Measurements from ENCODE around the gene LAMA2. TPM values are rescaled to one million over a fixed set of nuclear protein-coding genes. Genes with fewer than 3 reads are reported as not detected.

The LAMA2 gene
- polyA plus RNA-seq, 1 of the 3 experiments (the other 2 are of a cell fraction), result 0.92 TPM

DNA sequence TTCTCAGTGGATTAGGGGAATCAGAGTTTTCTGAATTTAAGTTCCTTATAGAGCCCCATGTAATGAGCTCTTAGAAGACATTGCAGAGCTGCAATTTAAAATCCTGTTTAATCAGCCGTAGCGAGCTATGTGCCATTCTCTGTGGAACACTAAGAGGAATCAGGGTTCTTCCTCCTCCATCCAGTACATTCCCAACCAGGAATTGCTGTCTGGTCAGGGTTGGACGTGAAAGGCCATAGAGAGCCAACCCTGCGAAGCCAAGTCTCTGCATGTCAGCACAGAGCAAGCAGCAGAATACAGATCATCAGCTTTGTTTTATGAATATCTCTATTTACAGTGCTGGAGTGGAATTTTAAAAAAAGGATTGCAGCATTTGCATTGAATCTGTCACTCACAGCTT lies 366.0 kb downstream of the LAMA2 start:
- Histone ChIP-seq H3F3A (replicated peaks; ENCODE audit: insufficient read depth) (no peaks in the 10 kb centered on the region), H3K27me3 (ENCODE audit: insufficient read depth) (peaks cover 17% of the 10 kb centered on the region; the same call in 1 of the 2 replicates), H3K4me1 (ENCODE audit: control insufficient read depth in 1 of 2, insufficient read depth in 2 of 2, low read depth in 1 of 2, low read length in 1 of 2) (no peaks in the 10 kb centered on the region), H3K4me2 (no peak overlapping the region), H3K9me2 (no peaks in the 10 kb centered on the region), H2AFZ (ENCODE audit: low read depth) (no peak overlapping the region), H3K9me3 (no peaks in the 10 kb centered on the region), H4K20me1 (ENCODE audit: insufficient read depth) (no peaks in the 10 kb centered on the region), H3K36me3 (replicated peaks in 1 of 2; ENCODE audit: control insufficient read depth in 1 of 2, insufficient read depth in 2 of 2, low read length in 1 of 2) (no peaks in the 10 kb centered on the region), H3K27ac (ENCODE audit: low read depth in 2 of 2, low read length in 1 of 2) (no peak overlapping the region), H3K4me3 (ENCODE audit: low read depth in 2 of 2, low read length in 1 of 2) (no peak overlapping the region), H3K9ac (no peak overlapping the region), H3K79me2 (ENCODE audit: insufficient read depth) (no peaks in the 10 kb centered on the region)
- ChIA-PET POLR2A (no interaction called here), CTCF (interaction anchor here (1.0 kb wide), 1 partner anchor 122 kb away, joined by 3 read pairs; no protein-coding TSS in a partner anchor)
- WGBS (ENCODE audit: low lambda C conversion rate), result 2% methylated on average over 4 of the region's 4 CpGs
- no peak for DNase-seq
- TF ChIP-seq, protein P1, sequence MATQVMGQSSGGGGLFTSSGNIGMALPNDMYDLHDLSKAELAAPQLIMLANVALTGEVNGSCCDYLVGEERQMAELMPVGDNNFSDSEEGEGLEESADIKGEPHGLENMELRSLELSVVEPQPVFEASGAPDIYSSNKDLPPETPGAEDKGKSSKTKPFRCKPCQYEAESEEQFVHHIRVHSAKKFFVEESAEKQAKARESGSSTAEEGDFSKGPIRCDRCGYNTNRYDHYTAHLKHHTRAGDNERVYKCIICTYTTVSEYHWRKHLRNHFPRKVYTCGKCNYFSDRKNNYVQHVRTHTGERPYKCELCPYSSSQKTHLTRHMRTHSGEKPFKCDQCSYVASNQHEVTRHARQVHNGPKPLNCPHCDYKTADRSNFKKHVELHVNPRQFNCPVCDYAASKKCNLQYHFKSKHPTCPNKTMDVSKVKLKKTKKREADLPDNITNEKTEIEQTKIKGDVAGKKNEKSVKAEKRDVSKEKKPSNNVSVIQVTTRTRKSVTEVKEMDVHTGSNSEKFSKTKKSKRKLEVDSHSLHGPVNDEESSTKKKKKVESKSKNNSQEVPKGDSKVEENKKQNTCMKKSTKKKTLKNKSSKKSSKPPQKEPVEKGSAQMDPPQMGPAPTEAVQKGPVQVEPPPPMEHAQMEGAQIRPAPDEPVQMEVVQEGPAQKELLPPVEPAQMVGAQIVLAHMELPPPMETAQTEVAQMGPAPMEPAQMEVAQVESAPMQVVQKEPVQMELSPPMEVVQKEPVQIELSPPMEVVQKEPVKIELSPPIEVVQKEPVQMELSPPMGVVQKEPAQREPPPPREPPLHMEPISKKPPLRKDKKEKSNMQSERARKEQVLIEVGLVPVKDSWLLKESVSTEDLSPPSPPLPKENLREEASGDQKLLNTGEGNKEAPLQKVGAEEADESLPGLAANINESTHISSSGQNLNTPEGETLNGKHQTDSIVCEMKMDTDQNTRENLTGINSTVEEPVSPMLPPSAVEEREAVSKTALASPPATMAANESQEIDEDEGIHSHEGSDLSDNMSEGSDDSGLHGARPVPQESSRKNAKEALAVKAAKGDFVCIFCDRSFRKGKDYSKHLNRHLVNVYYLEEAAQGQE (IDR thresholded peaks at IDR 0.05; ENCODE audit: low read depth, low read length), result no peak
- no peak for TF ChIP-seq PBX3 (IDR thresholded peaks at IDR 0.05)
- TF ChIP-seq NRF1 (IDR thresholded peaks at IDR 0.05; ENCODE audit: low read depth, low read length), result no peak
- TF ChIP-seq, protein P2, sequence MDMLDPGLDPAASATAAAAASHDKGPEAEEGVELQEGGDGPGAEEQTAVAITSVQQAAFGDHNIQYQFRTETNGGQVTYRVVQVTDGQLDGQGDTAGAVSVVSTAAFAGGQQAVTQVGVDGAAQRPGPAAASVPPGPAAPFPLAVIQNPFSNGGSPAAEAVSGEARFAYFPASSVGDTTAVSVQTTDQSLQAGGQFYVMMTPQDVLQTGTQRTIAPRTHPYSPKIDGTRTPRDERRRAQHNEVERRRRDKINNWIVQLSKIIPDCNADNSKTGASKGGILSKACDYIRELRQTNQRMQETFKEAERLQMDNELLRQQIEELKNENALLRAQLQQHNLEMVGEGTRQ (IDR thresholded peaks at IDR 0.05; ENCODE audit: borderline replicate concordance, low read depth, low read length), result no peak
- TF ChIP-seq, protein P3, sequence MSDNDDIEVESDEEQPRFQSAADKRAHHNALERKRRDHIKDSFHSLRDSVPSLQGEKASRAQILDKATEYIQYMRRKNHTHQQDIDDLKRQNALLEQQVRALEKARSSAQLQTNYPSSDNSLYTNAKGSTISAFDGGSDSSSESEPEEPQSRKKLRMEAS (IDR thresholded peaks at IDR 0.05; ENCODE audit: low read depth), result no peak
- TF ChIP-seq POLR2AphosphoS5 (IDR thresholded peaks at IDR 0.05; ENCODE audit: low read depth, low read length), result no peak
- TF ChIP-seq RXRA (IDR thresholded peaks at IDR 0.05; ENCODE audit: borderline replicate concordance, low read depth), result no peak
- no peak for TF ChIP-seq FOSL2 (IDR thresholded peaks at IDR 0.05; ENCODE audit: borderline replicate concordance, low read depth)

GRCh38 chr6:129251669-129252376 lies 368.9 kb downstream of the LAMA2 start:
- H3K79me2 ChIP-seq (ENCODE audit: insufficient read depth), result no peaks in the 10 kb centered on the region
- no peak overlapping the region for H3K4me3 ChIP-seq (ENCODE audit: low read depth in 2 of 2, low read length in 1 of 2)
- H3F3A ChIP-seq (replicated peaks; ENCODE audit: insufficient read depth), result no peaks in the 10 kb centered on the region
- peak; percentile 24 for DNase-seq
- ChIA-PET POLR2A (no interaction called here), CTCF (interaction anchor here (0.6 to 2.4 kb wide), 15 partner anchors 9 to 444 kb away, joined by 3 to 8 read pairs (median 4); no protein-coding TSS in a partner anchor)
- no peaks in the 10 kb centered on the region for H3K9me2 ChIP-seq
- no peak overlapping the region for H2AFZ ChIP-seq (ENCODE audit: low read depth)
- no peaks in the 10 kb centered on the region for H3K9me3 ChIP-seq
- H3K4me1 ChIP-seq (ENCODE audit: control insufficient read depth in 1 of 2, insufficient read depth in 2 of 2, low read depth in 1 of 2, low read length in 1 of 2), result no peaks in the 10 kb centered on the region
- no peak overlapping the region for H3K27ac ChIP-seq (ENCODE audit: low read depth in 2 of 2, low read length in 1 of 2)
- peaks cover 17% of the 10 kb centered on the region; the same call in 1 of the 2 replicates for H3K27me3 ChIP-seq (ENCODE audit: insufficient read depth)
- peak overlapping the region; percentile 42; the same call in 1 of the 2 replicates for H3K4me2 ChIP-seq
- no peaks in the 10 kb centered on the region for H4K20me1 ChIP-seq (ENCODE audit: insufficient read depth)
- no peak overlapping the region for H3K9ac ChIP-seq
- WGBS (ENCODE audit: low lambda C conversion rate), result 27% methylated on average over 13 of the region's 13 CpGs
- H3K36me3 ChIP-seq (replicated peaks in 1 of 2; ENCODE audit: control insufficient read depth in 1 of 2, insufficient read depth in 2 of 2, low read length in 1 of 2), result no peaks in the 10 kb centered on the region
- TF ChIP-seq RAD21 (IDR thresholded peaks at IDR 0.05; ENCODE audit: low read length), result peak; percentile 76
- no peak for TF ChIP-seq GABPA (IDR thresholded peaks at IDR 0.05; ENCODE audit: low read depth)
- TF ChIP-seq TAF1 (IDR thresholded peaks at IDR 0.05; ENCODE audit: borderline replicate concordance, low read depth, low read length), result no peak
- no peak for TF ChIP-seq FOSL2 (IDR thresholded peaks at IDR 0.05; ENCODE audit: borderline replicate concordance, low read depth)
- TF ChIP-seq SMC3 (IDR thresholded peaks at IDR 0.05; ENCODE audit: low read depth, low read length), result peak; percentile 53
- TF ChIP-seq, protein P1 (IDR thresholded peaks at IDR 0.05; ENCODE audit: low read depth, low read length), result no peak
- peak; percentile 93 for TF ChIP-seq CTCF (IDR thresholded peaks at IDR 0.05)

All from SK-N-SH (cell line).